ENCODE data around the gene SBK3.
A peak's percentile ranks its signal among the peaks of the same experiment; 100 is the strongest.
"Not testable (repeated sequence)": the region's sequence is repeated elsewhere in the genome, so short reads cannot be mapped to it uniquely, and the experiment has no call there.

Gene SBK3

DNA sequence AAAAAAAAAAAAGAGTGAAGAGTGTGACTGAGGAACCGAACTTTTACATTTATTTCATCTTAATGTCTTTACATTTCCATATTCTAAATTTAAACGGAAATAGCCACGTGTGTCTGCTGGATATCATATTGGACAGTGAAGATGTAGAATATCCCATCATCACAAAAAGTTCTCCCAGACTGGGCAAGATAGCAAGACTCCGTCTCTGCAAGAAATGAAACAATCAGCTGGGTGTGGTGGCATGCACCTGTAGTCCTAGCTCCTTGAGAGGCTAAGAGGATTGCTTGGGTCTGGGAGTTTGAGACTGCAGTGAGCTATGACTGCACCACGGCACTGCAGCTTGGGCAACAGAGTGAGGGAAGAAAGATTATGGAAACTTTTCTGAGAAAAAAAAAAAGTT is 31.4 kb upstream of the SBK3 start:
- no peak for DNase-seq (ENCODE audit: low read depth)

DNA sequence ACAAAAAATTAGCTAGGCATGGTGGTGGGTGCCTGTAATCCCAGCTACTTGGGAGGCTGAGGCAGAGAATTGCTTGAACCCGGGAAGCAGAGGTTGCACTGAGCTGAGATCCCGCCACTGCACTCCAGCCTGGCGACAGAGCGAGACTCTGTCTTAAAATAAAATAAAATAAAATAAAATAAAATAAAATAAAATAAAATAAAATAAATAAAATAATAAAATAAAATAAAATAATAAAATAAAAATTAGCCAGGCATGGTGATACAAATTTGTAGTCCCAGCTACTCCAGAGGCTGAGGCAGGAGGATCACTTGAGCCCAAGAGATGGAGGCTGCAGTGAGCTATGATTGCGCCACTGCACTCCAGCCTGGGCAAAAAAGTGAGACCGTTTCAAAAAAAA is 28.6 kb upstream of the SBK3 start:
- not testable (repeated sequence) for DNase-seq (ENCODE audit: low read depth)

DNA sequence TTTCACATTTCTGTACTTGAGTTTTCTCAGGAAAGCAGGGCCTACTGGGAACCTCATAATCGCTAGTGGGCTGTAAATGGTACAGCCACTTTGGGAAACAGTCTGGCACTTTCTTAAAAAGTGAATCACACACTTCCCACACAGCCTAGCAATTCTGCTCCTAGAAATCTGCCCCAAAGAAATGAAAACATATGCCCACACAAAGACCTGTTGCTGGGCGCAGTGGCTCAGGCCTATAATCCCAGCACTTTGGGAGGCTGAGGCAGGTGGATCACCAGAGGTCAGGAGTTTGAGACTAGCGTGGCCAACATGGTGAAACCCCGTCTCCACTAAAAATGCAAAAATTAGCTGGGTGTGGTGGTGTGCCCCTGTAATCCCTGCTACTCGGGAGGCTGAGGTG is 24.1 kb upstream of the SBK3 start:
- not testable (repeated sequence) for DNase-seq (ENCODE audit: low read depth)

DNA sequence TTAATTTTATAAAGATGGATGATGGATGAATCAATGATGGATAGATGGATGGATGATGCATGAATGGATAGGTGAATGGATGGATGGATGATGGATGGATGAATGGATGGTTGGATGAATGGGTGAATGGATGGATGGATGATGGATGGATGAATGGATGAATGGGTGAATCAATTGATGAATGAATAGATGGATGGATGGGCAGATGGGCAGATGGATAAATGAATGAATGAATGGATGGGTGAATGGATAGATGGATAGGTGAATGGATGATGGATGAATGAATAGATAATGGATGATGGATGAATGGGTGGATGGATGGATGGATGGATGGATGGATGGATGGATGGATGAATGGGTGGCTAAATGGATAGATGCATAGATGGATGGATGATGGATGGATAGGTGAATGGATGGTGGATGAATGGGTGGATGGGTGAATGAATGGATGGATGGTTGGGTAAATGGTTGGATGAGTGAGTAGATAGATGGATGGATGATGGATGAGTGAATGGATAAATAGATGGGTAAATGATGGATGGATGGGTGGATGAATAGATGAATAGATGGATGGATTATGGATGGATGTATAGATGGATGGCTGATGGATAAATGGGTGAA is 22.5 kb upstream of the SBK3 start:
- DNase-seq (ENCODE audit: low read depth): no peak

DNA sequence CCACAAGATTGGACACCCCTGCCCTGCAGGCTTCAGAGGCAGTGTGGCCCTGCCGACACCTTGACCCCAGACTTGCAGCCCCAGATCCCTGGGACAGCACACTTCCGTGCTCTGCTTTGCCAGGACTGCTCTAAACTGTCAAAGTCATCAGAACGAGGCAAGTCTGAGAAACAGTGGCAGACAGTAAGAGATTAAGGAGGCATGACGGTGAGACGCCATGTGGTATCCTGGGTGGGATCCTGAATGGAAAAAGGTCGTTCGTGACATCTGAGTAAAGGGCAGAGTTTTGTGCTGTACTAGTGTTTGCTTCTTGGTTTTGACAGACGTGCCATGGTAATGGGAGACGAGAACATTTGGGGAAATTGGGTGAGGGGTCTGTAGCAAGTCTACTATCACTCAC is 21.5 kb upstream of the SBK3 start:
- no peak for DNase-seq (ENCODE audit: low read depth)

DNA sequence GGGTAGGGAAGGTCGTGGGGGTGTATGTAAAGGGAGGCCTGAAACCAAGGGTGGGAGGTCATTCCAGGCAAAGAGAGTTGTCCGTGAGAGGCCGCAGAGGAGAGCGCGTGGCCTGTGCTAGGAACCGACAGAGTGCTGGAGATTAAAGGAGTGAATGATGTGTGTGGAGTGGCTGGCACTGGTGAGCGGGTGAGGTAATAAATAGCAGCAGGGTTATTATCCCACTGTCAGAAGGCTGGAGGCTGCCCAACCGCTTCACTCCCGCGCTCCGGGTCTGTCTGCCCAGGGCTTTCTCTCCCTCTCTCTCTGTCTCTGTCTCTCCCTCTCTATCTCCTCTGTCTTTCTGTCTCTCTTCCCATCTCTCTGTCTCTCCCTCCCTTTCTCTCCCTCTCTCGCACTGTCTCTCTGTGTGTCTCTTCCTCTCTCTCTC is 17.9 kb upstream of the SBK3 start:
- no peak for DNase-seq (ENCODE audit: low read depth)

DNA sequence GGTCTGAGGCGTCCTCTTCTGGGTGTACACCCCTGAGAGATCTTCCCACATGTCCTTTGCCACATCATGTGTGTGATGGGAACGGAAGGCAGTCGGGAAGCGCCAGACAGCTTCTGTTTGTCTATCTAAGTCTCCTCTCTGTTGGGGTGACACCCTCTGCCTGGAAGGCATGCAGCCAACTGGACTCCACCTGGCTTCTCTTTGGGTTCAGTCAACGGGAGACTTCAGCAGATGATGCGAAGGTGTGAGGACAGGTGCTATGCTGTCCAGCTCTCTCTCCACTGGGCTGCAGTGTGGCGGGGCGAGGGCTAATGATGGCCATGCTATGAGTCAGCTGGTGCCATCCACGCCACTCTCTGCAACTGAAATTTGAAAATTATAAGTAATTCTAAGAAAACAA is 14.3 kb upstream of the SBK3 start:
- DNase-seq (ENCODE audit: low read depth): no peak

DNA sequence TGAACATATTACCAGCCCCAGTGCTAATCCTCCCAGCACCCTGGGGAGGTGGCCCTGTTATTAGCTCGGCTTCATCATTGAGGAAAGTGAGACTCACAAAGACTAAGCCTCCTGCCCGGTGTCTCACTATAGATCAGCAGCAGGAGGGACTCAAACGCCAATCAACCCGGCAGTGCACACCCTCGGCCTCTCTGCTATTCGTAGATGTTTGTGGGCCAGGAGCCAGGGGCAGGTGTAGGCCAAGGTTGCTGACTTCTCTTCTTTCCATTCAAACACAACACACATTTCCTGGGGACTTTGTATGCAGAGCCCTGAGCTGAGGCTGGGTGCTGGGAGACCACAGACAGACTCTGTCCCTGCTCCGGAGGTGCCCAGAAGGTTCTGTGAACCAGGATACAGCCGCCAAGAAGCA is 9.4 kb upstream of the SBK3 start:
- DNase-seq (ENCODE audit: low read depth): no peak

DNA sequence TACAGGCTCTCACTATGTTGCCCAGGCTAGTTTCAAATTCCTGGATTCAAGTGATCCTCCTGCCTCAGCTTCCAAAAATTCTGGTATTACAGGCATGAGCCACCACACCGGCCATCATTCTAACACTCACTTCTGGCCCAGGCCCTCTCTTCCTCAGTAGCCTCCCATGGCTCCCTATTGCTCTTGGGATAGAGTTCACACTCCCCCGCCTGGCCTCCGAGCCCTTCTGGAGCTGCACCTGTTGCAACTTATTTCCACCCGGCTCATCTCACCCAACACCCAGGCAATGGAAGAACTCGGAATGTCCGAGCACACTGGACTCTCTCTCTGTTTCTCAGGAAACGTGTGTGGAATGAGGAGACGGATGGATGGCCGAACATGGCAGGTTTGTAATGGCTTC is 9.0 kb upstream of the SBK3 start:
- no peak for DNase-seq (ENCODE audit: low read depth)

DNA sequence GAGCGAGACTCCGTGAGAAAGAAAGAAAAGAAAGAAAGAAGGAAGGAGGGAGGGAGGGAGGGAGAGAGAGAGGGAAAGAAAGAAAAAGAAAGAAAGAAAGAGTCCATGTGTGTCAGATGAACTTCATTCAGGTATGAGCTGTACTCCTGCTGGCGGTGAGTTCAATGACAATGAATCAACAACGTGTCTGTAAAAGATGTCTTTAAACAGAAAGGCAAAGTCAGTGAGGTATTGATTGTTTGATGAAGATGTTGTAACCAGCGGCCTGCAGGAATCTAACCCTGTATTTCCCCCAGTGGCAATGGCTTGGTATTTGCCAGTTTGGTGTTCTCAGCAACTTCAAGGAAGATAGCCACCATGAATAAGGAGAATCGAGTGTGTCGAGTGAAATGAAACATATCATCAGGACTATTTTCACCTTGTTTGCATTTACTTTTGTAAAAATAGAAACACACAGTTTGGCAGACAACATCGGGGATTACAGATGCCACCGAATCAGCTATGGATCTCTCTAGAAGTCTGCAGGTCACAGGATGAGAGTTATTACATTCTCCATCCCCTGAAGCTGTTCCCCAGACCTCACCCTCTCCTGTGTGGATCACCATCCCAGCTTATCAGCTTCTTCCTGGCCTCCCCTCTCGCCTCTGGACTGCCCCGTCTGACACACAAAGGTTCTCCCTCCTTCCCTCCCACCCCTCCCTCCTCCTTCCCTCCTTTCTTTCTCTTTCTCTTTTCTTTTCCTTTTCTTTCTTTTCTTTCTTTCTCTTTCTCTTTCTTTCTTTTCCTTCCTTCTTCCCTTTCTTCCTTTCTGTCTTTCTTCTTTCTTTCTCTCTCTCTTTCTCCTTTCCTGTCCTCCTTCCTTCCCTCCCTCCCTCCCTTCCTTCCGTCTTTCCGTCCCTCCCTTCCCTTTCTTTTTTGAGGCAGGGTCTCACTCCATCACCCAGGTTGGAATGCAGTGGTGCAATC is 8.2 kb upstream of the SBK3 start:
- DNase-seq (ENCODE audit: low read depth): no peak

DNA sequence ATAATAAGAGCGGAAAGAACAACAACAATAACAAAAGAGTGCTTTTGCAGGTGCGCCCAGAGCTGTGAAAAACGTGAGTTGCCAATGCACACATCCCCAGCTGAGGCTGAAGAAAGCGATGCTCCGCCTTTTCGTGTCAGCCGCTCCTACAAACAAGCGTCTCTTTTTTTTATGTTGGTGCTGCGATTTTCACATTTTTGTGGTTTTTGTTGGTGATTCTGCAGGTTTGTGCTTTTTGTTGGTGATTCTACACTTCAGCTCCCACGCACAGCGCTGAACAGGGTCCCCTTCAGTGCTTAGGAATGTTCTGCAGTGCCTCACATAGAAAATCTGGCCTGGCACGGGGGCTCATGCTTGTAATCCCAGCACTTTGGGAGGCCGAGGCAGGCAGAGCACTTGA is 7.3 kb upstream of the SBK3 start:
- DNase-seq (ENCODE audit: low read depth): peak; percentile 83

DNA sequence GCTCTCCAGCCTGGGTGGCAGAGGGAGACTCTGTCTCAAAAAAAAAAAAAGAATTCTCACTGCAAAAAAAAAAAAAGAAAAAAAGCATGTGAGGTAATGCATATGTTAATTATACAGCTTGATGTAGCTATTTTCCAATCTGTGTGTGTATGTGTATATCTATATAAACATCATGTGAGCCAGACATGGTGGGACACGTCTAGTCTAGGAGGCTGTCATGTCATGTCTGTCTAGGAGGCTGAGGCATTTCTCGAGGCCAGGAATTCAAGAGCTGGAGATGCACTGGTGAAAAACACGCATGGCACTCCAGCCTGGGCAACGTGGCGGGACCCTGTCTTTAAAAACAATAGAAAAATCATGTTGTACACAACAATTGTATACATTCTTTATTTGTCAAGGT is 6.9 kb upstream of the SBK3 start:
- no peak for DNase-seq (ENCODE audit: low read depth)

DNA sequence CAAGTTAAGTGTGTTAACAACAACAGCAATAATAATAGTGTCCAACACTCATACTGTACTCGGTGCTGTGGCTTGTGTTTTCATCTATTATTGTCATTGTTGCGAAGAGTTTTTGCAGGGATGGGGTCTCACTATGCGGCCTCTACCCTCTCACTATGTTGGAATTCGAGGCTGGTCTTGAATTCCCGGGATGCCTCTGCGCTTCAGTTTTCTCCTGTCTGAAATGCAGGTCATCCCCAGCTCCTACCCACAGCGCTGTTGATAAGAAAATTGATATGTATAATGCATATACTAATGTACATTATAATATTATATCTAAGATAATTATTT is 4.9 kb upstream of the SBK3 start:
- no peak for DNase-seq (ENCODE audit: low read depth)

DNA sequence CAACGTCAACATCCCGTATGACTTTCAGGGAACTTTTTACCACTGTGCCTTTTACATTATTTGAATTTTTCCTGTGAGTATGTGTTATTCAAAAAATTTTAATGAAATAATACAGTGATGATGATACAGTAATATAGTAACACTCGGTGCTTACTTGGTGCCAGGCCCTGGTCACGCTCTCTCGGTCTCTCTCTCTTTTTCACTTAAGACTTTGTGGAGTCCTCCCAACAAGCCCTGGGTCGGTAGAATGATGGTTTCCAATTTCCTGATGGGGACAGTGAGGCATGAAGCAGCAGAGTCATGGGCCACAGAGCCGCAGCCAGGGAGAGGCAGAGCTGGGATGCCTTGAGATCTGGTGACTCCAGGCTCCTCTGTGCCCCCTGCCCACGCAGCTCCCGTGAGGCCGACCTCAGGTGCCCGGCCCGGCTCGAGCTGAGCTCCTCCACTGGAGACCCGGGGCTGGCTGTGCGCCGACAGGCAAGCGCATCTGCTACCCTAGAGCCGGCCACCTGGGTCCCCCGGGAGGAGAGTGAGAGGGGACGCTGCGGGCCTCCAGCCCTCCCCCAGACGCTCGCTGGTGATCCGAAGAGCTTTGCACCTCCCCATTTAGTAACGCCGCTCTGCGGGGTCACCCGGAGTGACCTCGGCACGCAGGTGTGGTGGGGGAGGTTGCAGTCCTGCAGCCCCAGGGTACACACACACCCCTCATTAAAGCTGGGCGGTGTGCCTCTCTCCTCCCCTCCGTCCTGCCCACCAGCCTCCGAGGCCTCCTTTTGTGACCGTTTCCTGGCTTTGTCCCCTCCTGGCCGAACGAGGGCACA is 4.4 kb upstream of the SBK3 start:
- peak; percentile 63 for DNase-seq (ENCODE audit: low read depth)

DNA sequence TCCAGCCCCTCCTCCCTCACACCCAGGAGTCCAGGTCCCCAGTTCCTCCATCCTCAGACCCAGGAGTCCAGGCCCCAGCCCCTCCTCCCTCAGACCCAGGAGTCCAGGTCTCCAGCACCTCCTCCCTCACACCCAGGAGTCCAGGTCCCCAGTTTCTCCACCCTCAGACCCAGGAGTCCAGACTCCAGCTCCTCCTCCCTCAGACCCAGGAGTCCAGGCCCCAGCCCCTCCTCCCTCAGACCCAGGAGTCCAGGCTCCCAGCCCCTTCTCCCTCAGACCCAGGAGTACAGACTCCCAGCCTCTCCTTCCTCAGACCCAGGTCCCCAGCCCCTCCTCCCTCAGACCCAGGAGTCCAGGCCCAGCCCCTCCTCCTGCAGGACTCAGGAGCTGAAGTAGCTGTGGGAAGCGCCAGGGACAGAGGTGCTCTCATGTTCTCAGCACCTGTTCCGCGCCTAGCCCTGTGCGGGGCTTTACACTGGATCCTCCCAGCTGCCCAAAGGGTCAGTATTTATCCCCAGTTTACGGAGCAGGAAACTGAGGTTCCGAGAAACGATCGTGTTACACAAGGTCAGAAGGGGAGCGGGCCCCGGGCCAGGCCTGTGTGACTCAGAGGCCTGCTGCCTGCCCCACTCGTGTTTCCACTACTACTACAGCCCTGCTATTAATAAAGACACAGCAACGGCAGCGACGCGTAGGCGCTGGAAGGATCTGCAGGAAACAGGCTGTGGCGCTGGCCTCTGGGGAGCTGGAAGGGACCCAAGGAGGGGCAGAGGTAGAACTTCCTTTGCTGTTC is 1.7 kb upstream of the SBK3 start:
- DNase-seq (ENCODE audit: low read depth): no peak

DNA sequence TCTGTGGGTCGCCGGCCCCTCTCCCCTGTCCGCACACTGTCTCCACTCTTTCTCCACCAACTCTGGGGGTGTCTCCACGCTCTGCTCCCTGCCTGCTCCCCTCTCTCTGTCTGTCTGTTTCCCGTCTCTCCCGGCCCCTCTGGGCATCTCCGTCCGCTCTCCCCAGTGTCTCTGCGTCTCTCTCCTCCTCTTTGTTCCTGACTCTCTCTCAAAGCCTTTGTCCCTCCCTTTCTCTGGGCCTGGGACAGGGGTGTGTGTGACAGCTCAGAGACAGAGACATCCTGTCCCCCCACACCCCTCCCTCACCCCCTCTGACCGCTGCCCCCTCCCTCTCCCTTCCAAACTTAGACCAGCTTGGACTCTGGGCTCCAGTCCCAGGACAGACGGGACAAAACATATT is 668 bp upstream of the SBK3 start:
- DNase-seq (ENCODE audit: low read depth): no peak

DNA sequence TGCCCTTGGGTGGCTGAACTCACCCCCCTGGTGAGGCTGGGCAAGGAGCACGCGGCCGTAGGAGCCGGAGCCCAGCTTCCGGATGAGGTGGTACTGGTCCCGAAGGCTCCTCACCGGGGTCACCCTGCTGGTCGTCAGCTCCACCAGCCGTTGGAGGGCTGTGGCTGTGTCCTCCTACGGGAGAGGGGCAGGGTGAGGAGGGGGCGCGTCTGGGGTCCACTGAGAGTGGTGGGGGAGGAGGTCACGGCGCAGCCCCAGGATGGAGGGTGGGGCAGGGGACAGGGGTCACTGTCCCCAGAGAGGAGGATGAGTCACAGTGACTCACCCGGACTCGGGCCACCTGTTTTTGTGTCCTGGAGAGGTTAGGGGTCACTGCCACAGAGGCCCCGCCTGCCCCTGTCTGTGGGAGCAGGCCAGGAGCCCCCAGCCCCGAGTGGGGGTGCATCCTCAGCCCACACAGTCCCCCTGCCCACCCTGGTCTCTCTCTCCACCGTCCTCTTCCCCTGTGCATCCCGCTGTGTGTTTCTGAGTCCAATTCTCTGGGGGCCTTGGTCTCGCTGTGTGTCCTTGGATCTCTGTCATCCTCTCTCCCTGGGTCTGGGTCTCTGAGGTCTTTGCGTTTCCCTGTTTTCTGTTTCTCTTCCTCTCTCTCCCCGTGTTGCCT is 435 bp downstream of the SBK3 start:
- DNase-seq (ENCODE audit: low read depth): no peak

DNA sequence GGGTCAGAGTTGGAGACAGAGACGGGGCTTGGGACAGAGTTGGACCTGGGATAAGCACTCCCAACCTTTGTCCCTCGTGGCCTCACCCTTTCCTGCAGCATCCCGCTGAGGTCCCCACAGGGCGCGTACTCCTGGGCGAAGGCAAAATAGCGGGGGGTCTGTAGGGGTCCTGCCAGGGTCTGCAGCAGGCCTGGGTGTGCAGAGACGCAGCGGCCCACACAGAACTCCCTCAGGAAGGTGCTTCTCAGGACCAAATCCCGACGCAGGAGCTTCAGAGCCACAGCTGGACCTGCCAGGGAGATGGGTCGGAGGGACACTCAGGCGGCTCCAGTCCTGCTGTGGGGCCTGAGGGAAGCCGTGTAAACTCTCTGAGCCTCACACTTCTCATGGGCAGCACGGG is 1.3 kb downstream of the SBK3 start:
- DNase-seq (ENCODE audit: low read depth): no peak

DNA sequence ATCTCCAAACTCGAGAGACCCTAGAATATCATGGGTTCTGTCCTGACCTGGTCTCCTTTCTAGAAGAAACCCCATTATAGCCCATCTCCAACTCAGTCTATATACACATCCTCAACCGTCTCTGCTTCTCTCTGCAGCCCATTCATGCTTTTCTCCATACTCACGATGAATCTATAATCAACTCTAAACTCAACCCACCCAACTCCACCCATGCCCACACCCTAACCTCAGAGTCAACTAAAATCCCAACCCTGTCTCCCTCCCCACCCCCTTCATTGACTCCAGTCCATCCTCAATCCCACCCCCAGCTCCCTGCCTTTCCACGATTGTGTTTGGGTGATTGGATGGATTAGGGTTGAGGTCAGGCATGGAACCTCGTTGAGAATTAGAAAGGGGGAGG is 1.8 kb downstream of the SBK3 start:
- no peak for DNase-seq (ENCODE audit: low read depth)

DNA sequence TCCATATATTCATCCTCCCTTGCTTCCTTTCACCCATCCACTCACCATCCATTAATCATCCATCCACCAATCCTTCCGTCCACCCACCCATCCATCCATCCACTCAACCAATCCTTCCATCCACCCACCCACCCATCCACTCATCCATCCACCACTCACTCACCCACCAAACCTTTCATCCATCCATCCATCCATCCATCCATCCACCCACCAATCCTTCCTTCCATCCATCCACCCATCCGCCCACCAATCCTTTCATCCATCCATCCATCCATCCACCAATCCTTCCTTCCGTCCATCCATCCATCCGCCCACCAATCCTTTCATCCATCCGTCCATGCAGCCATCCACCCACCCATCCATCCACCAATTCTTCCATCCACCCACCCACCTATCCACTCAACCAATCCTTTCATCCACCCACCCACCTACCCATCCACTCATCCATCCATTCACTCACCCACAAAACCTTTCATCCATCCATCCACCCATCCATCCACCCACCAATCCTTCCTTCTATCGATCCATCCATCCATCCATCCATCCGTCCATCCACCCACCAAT is 3.0 kb downstream of the SBK3 start:
- no peak for DNase-seq (ENCODE audit: low read depth)

DNA sequence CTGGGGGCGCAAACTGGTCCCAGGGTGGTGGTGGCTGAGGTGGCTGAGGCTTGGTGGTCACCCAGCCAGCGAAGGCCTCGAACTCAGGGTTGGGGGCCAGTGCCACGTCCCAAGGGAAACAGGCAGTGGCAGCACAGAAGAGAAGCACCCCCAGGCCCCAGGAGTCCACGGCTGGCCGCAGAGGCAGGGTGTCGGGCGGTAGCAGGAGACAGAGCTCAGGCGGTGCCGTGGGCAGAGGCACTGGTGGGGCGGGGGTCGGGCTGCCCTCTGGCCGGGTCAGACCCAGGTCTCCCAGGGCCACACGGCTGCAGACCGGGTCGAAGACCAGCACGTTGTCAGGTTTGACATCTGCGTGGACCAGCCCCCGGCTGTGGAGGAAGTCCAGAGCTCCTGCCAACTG is 4.3 kb downstream of the SBK3 start:
- DNase-seq (ENCODE audit: low read depth): no peak

Measured in non-pigmented ciliary epithelial cell (primary cell).